Ovary (tissue), 9 donors: Measurements from ENCODE around the gene OCA2. TPM values are rescaled to one million over a fixed set of nuclear protein-coding genes. Genes with fewer than 3 reads are reported as not detected.

Experiments used
- DNase-seq, 5 donors: peaks; one replicate each; pipeline ENCODE4 v3.0.0-alpha.2; 2019 to 2020
- H3K27ac ChIP-seq, 2 donors: fragments of 200-600 bp; one replicate each; pipeline versions ENCODE4 v1.5.1 to v1.8.0; 2019 to 2022
- H3K27me3 ChIP-seq: fragments of 200-600 bp; one replicate; pipeline ENCODE4 v1.8.0; 2022
- H3K36me3 ChIP-seq: fragments of 200-600 bp; sonication (generic); one replicate; pipeline ENCODE4 v1.5.1; 2019
- H3K4me1 ChIP-seq: one replicate; pipeline ENCODE4 v1.8.1; 2013; ENCODE audit warnings: mild to moderate bottlenecking, moderate library complexity; ENCODE audit not compliant: insufficient read depth
- H3K4me3 ChIP-seq: fragments of 200-600 bp; sonication (generic); one replicate; pipeline ENCODE4 v1.5.1; 2017
- H3K9me3 ChIP-seq, 2 donors: fragments of 200-600 bp in 1 of 2; sonication (generic) in 1 of 2; one replicate each; pipeline versions ENCODE4 v1.5.1 to v1.8.1; 2013 to 2019; ENCODE audit warnings: mild to moderate bottlenecking in 1 of 2, moderate library complexity in 1 of 2
- CTCF ChIP-seq, 3 donors: fragments of 450-650 bp in 2 of 3; fragments of 200-600 bp in 1 of 3; IDR thresholded peaks; one replicate each; pipeline versions ENCODE4 v1.5.1 to v1.8.0; 2016 to 2022; ENCODE audit warnings: antibody characterized with exemption in 3 of 3, mild to moderate bottlenecking in 1 of 3
- EP300 ChIP-seq: sonication (generic); formaldehyde crosslinking; IDR thresholded peaks from one replicate; pipeline ENCODE4 v1.6.1; 2017; ENCODE audit warnings: antibody characterized with exemption
- POLR2A ChIP-seq: fragments of 450-650 bp; IDR thresholded peaks from one replicate; pipeline ENCODE4 v1.6.1; 2017; ENCODE audit warnings: antibody characterized with exemption, mild to moderate bottlenecking, moderate library complexity
- WGBS, 3 donors: extraction: QIAGEN DNeasy Blood & Tissue Kit in 1 of 3; methylation state at CpG; one replicate each; pipeline versions ENCODE4 v1.1.5 to v1.1.7; 2013 to 2017; 5-methylcytosine and 5-hydroxymethylcytosine counted together
- intact Hi-C, 4 donors: fragments of 100-400 bp; cut with DNase I; formaldehyde crosslinking; loops; one replicate each; pipeline versions ENCODE4 v1.11.0 to v1.15.1; 2022 to 2023
- polyA plus RNA-seq, 2 donors: library from polyadenylated mRNA; stranded (reverse); fragments of 200-250 nt in 1 of 2; fragments of 350-450 nt in 1 of 2; fragmentation: Illumina TruSeq in 1 of 2; extraction: RNeasy Lipid Tissue Mini Kit (QIAGEN cat#74804) in 1 of 2; gene quantifications; one replicate each; pipeline ENCODE4 v1.2.3, GENCODE V29; 2013 to 2014
- total RNA-seq, 7 donors: library from RNA; depleted of rRNA in 2 of 7; stranded (reverse); fragments of >200 nt in 2 of 7; fragmentation: NEBNext Ultra II Directional in 3 of 7; extraction: Animal tissue kit (Norgen Biotek cat#: 25700) in 3 of 7; gene quantifications; one replicate each; pipeline versions ENCODE4 v1.1.0 to v1.2.4, GENCODE V29; 2016 to 2023
- donor health status: DM: no; HTN: no; CAD: no; lungs with moderate emphysema.
- donor health status: DM: no; HTN: no; CAD: no.
- donor health status: Bipolar disorder and iron deficiency.
- donor health status: DM: yes; HTN: yes; CAD: no.
- donor health status: DM: no; HTN: no; CAD: no.
- donor health status: DM: yes; HTN: yes; CAD: no.

OCA2 gene
- total and polyA plus RNA-seq, 9 donors, result 0.31 to 3.5 (median 0.68) TPM; not detected in 1

GRCh38 chr15:28113394-28114113, 14.4 kb upstream of the OCA2 start:
- Histone ChIP-seq H3K27me3 (no peaks in the 10 kb centered on the region), H3K9me3 (no peaks in the 10 kb centered on the region), H3K36me3 (no peaks in the 10 kb centered on the region), H3K4me3 (no peak overlapping the region), H3K27ac (no peak overlapping the region), H3K4me1 (no peaks in the 10 kb centered on the region)
- intact Hi-C loops, result no loop called here
- 93 to 95% (median 94%) methylated on average over 23 of the region's 23 CpGs for WGBS, 3 donors
- DNase-seq, result peak in 1 of 5 donors; percentile 12
- TF ChIP-seq EP300 (no peak), POLR2A (no peak), CTCF (IDR thresholded peaks at IDR 0.05) (no peak)

- peak in 1 of 5 donors; percentile 7 for DNase-seq
- no peak overlapping the region for H3K4me3 ChIP-seq
- no peaks in the 10 kb centered on the region for H3K4me1 ChIP-seq
- TF ChIP-seq EP300 (no peak), POLR2A (no peak), CTCF (IDR thresholded peaks at IDR 0.05) (no peak)
- H3K27ac ChIP-seq, result no peak overlapping the region
- H3K36me3 ChIP-seq, result no peaks in the 10 kb centered on the region
- H3K27me3 ChIP-seq, result no peaks in the 10 kb centered on the region
- no peaks in the 10 kb centered on the region for H3K9me3 ChIP-seq
- intact Hi-C loops, result no loop called here
- WGBS, 3 donors, result 93 to 96% (median 94%) methylated on average over 26 of the region's 26 CpGs
Measured at GRCh38 chr15:28112962-28113361, 13.8 kb upstream of the OCA2 start.

- no peaks in the 10 kb centered on the region for H3K36me3 ChIP-seq
- 93 to 94% (median 94%) methylated on average over 20 of the region's 20 CpGs for WGBS, 3 donors
- intact Hi-C loops, result no loop called here
- peak in 1 of 5 donors; percentile 8 for DNase-seq
- H3K4me1 ChIP-seq, result peaks cover 3% of the 10 kb centered on the region
- no peaks in the 10 kb centered on the region for H3K9me3 ChIP-seq
- TF ChIP-seq CTCF (IDR thresholded peaks at IDR 0.05) (no peak), EP300 (no peak), POLR2A (no peak)
- no peak overlapping the region for H3K27ac ChIP-seq
- H3K4me3 ChIP-seq, result no peak overlapping the region
- H3K27me3 ChIP-seq, result no peaks in the 10 kb centered on the region
Measured at GRCh38 chr15:28112101-28112760, 13.1 kb upstream of the OCA2 start.

- no peak overlapping the region for H3K27ac ChIP-seq
- 89 to 93% (median 92%) methylated on average over 26 of the region's 26 CpGs for WGBS, 3 donors
- H3K27me3 ChIP-seq, result no peaks in the 10 kb centered on the region
- H3K9me3 ChIP-seq, result no peaks in the 10 kb centered on the region
- peaks cover 3% of the 10 kb centered on the region for H3K4me1 ChIP-seq
- TF ChIP-seq CTCF (IDR thresholded peaks at IDR 0.05) (no peak), EP300 (no peak), POLR2A (no peak)
- H3K36me3 ChIP-seq, result no peaks in the 10 kb centered on the region
- intact Hi-C loops, result no loop called here
- H3K4me3 ChIP-seq, result no peak overlapping the region
- peak in 1 of 5 donors; percentile 10 for DNase-seq
Measured at GRCh38 chr15:28111543-28111942, 12.4 kb upstream of the OCA2 start.
